ENCODE measurements around the gene FAM161A.
"Not testable (repeated sequence)": the region's sequence is repeated elsewhere in the genome, so short reads cannot be mapped to it uniquely, and the experiment has no call there.

Gene FAM161A

DNA sequence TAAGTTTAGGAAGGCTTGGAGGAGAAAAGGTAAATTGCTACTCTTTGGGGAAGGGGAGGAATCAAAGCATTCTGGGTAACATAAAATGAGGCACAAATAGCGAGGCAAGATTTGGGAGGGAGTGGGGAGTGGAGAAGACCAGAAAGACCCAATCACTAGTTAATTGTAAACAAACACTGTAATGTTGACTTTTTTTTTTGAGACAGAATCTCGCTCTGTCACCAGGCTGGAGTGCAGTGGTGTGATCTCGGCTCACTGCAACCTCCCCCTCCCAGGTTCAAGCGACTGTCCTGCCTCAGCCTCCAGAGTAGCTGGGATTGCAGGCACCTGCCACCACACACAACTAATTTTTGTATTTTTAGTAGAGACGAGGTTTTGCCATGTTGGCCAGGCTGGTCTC is 45.2 kb downstream of the FAM161A start:
- not testable (repeated sequence) for H3K9ac ChIP-seq (ENCODE audit: low read depth in 1 of 2, low read length in 2 of 2); H3K4me1 ChIP-seq (ENCODE audit: control insufficient read depth in 2 of 2, insufficient read depth in 2 of 2, low read length in 2 of 2); H3K27me3 ChIP-seq (ENCODE audit: control insufficient read depth in 2 of 2, insufficient read depth in 2 of 2, low read length in 2 of 2); H3K4me3 ChIP-seq (ENCODE audit: low read length in 2 of 2); H3K27ac ChIP-seq (ENCODE audit: low read depth in 2 of 2, low read length in 2 of 2); H3K9me3 ChIP-seq (ENCODE audit: control insufficient read depth in 2 of 2, low read length in 2 of 2); H3K36me3 ChIP-seq (ENCODE audit: control insufficient read depth in 2 of 2, insufficient read depth in 2 of 2, low read length in 2 of 2)

DNA sequence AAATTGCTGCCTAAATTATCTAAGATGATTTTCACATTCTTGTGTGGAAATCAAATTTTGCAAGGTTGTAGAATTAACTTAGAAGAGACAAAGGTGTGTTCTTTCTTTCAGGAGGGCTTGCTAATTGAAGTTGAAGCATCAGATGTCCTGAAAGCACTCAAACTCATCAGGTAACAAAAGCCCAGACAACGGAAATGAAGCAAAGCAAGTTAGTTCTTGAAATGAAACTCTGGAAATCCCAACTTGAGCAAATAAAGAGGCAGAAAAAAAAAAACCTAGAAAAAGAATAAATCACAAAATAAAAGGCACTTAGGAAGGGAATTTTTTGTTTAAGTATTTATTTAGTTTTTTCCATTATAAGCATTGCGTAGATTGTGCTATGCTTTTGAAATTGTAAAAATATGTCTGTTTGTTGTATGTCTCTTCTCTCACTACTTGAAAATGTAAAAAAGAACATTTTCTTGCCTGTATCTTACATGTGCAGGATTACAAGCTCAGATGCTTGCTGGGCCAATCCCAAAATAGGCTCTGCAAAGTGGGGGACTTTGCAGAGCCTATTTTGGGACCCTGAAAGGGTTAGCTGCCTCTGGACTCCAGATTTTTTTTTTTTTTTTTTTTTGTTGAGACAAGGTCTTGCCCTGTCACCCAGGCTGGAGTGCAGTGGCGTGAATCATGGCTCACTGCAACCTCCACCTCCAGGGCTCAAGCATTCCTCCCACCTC is 46.7 kb downstream of the FAM161A start:
- no peak overlapping the region for H3K4me3 ChIP-seq (ENCODE audit: low read length in 2 of 2)
- no peak overlapping the region for H3K9ac ChIP-seq (ENCODE audit: low read depth in 1 of 2, low read length in 2 of 2)
- H3K27ac ChIP-seq (ENCODE audit: low read depth in 2 of 2, low read length in 2 of 2): no peak overlapping the region
- no peaks in the 10 kb centered on the region for H3K4me1 ChIP-seq (ENCODE audit: control insufficient read depth in 2 of 2, insufficient read depth in 2 of 2, low read length in 2 of 2)
- H3K27me3 ChIP-seq (ENCODE audit: control insufficient read depth in 2 of 2, insufficient read depth in 2 of 2, low read length in 2 of 2): peaks cover 0 to 2% of the 10 kb centered on the region in 2 donors
- H3K9me3 ChIP-seq (ENCODE audit: control insufficient read depth in 2 of 2, low read length in 2 of 2): no peaks in the 10 kb centered on the region
- no peaks in the 10 kb centered on the region for H3K36me3 ChIP-seq (ENCODE audit: control insufficient read depth in 2 of 2, insufficient read depth in 2 of 2, low read length in 2 of 2)

DNA sequence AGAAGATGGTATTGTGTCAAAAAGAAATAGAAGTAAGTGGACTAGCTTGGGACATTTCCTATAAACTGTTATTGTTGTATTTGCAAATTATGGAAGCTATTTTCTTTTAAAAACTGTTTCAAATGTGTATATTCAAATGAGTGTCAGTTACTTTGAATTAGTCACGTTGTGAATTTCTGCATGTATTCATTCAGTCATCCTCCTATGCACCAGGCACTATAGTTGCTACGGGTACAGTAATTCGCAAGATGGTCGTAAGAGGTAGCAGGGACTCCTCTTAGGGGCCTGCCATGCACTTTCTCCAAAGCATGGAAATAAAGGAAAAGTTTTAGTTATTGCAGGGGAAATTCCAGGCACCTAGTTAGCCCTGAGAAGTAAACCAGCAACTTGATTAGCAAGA is 51.3 kb downstream of the FAM161A start:
- H3K4me3 ChIP-seq (ENCODE audit: low read length in 2 of 2): no peak overlapping the region
- no peaks in the 10 kb centered on the region for H3K36me3 ChIP-seq (ENCODE audit: control insufficient read depth in 2 of 2, insufficient read depth in 2 of 2, low read length in 2 of 2)
- H3K9me3 ChIP-seq (ENCODE audit: control insufficient read depth in 2 of 2, low read length in 2 of 2): no peaks in the 10 kb centered on the region
- H3K27ac ChIP-seq (ENCODE audit: low read depth in 2 of 2, low read length in 2 of 2): no peak overlapping the region
- no peak overlapping the region for H3K9ac ChIP-seq (ENCODE audit: low read depth in 1 of 2, low read length in 2 of 2)
- no peaks in the 10 kb centered on the region for H3K4me1 ChIP-seq (ENCODE audit: control insufficient read depth in 2 of 2, insufficient read depth in 2 of 2, low read length in 2 of 2)
- H3K27me3 ChIP-seq (ENCODE audit: control insufficient read depth in 2 of 2, insufficient read depth in 2 of 2, low read length in 2 of 2): no peaks in the 10 kb centered on the region

DNA sequence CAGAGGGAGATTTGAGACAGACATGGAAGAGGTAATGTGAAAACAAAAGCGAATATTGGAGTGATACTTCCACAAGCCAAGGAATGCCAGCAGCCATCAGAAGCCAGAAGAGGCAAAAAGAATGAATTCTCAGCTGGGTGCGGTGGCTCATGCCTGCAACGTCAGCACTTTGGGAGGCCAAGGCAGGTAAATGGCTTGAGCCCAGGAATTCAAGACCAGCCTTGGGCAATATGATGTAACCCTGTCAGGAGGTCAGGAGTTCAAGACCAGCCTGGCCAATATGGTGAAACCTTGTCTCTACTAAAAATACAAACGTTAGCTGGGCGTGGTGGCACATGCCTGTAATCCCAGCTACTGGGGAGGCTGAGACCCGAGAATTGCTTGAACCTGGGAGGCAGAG is 54.8 kb downstream of the FAM161A start:
- H3K27ac ChIP-seq (ENCODE audit: low read depth in 2 of 2, low read length in 2 of 2): no peak overlapping the region
- no peaks in the 10 kb centered on the region for H3K36me3 ChIP-seq (ENCODE audit: control insufficient read depth in 2 of 2, insufficient read depth in 2 of 2, low read length in 2 of 2)
- no peak overlapping the region for H3K9ac ChIP-seq (ENCODE audit: low read depth in 1 of 2, low read length in 2 of 2)
- H3K4me3 ChIP-seq (ENCODE audit: low read length in 2 of 2): no peak overlapping the region
- H3K4me1 ChIP-seq (ENCODE audit: control insufficient read depth in 2 of 2, insufficient read depth in 2 of 2, low read length in 2 of 2): no peaks in the 10 kb centered on the region
- H3K27me3 ChIP-seq (ENCODE audit: control insufficient read depth in 2 of 2, insufficient read depth in 2 of 2, low read length in 2 of 2): no peaks in the 10 kb centered on the region
- no peaks in the 10 kb centered on the region for H3K9me3 ChIP-seq (ENCODE audit: control insufficient read depth in 2 of 2, low read length in 2 of 2)

DNA sequence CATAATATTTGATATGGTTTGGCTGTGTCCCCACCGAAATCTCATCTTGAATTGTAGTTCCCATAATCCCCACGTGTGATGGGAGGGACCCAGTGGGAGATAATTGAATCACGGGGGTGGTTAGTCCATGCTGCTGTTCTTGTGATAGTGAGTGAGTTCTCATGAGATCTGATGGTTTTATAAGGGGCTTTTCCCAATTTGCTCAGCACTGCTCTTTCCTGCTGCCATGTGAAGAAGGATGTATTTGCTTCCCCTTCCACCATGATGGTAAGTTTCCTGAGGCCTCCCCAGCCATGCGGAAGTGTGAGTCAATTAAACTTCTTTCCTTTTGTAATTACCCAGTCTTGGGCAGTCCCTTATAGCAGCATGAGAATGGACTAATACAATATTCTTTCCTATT is 56.4 kb downstream of the FAM161A start:
- H3K9me3 ChIP-seq (ENCODE audit: control insufficient read depth in 2 of 2, low read length in 2 of 2); H3K27me3 ChIP-seq (ENCODE audit: control insufficient read depth in 2 of 2, insufficient read depth in 2 of 2, low read length in 2 of 2); H3K9ac ChIP-seq (ENCODE audit: low read depth in 1 of 2, low read length in 2 of 2); H3K4me1 ChIP-seq (ENCODE audit: control insufficient read depth in 2 of 2, insufficient read depth in 2 of 2, low read length in 2 of 2); H3K4me3 ChIP-seq (ENCODE audit: low read length in 2 of 2); H3K27ac ChIP-seq (ENCODE audit: low read depth in 2 of 2, low read length in 2 of 2); H3K36me3 ChIP-seq (ENCODE audit: control insufficient read depth in 2 of 2, insufficient read depth in 2 of 2, low read length in 2 of 2): not testable (repeated sequence)

DNA sequence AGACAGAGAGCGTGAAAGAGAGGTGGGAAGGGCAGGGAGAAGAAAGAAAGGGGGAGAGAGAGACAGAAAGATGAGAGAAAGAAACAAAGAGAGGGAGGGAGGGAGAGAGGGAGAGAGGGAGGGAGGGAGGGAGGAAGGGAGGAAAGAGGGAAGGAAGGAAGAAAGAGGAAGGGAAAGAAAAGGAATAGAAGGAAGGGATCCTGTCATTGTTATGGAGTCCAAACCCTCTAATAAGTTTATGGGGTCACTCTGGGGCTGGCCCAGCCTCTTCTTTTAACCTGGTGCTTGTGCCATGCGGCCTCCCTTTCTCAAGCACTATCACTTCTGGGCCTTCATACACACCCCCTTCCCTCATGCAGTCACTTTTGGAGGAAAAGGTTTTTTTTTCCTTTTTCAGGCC is 58.5 kb downstream of the FAM161A start:
- Histone ChIP-seq H3K36me3 (ENCODE audit: control insufficient read depth in 2 of 2, insufficient read depth in 2 of 2, low read length in 2 of 2) (no peaks in the 10 kb centered on the region), H3K27ac (ENCODE audit: low read depth in 2 of 2, low read length in 2 of 2) (no peak overlapping the region), H3K9me3 (ENCODE audit: control insufficient read depth in 2 of 2, low read length in 2 of 2) (no peaks in the 10 kb centered on the region), H3K4me1 (ENCODE audit: control insufficient read depth in 2 of 2, insufficient read depth in 2 of 2, low read length in 2 of 2) (no peaks in the 10 kb centered on the region), H3K27me3 (ENCODE audit: control insufficient read depth in 2 of 2, insufficient read depth in 2 of 2, low read length in 2 of 2) (no peaks in the 10 kb centered on the region), H3K9ac (ENCODE audit: low read depth in 1 of 2, low read length in 2 of 2) (no peak overlapping the region), H3K4me3 (ENCODE audit: low read length in 2 of 2) (no peak overlapping the region)

DNA sequence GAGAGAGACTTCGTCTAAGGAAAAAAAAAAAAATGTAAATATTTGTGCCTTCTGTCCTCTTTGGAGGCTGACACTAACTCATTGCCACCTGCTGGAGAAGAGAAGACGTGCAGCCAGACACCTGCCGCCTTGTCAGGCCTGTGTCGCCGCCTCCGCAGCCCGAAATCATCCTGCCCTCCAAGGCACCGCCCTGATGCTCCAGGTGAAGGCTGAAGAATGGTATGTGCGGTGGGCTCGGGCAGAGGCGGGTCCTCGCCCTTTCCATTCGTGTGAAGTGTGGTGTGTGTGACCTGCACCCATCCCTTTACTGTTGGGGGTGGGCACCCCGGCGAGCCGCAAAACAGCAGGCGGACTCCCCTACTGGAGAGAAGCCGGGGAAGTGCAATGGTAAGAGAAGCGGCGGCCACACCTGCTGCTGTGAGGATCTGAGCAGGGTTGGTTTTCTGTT is 60.4 kb downstream of the FAM161A start:
- Histone ChIP-seq H3K36me3 (ENCODE audit: control insufficient read depth in 2 of 2, insufficient read depth in 2 of 2, low read length in 2 of 2) (no peaks in the 10 kb centered on the region), H3K9ac (ENCODE audit: low read depth in 1 of 2, low read length in 2 of 2) (no peak overlapping the region), H3K4me1 (ENCODE audit: control insufficient read depth in 2 of 2, insufficient read depth in 2 of 2, low read length in 2 of 2) (no peaks in the 10 kb centered on the region), H3K9me3 (ENCODE audit: control insufficient read depth in 2 of 2, low read length in 2 of 2) (no peaks in the 10 kb centered on the region), H3K27me3 (ENCODE audit: control insufficient read depth in 2 of 2, insufficient read depth in 2 of 2, low read length in 2 of 2) (no peaks in the 10 kb centered on the region), H3K4me3 (ENCODE audit: low read length in 2 of 2) (no peak overlapping the region), H3K27ac (ENCODE audit: low read depth in 2 of 2, low read length in 2 of 2) (no peak overlapping the region)

DNA sequence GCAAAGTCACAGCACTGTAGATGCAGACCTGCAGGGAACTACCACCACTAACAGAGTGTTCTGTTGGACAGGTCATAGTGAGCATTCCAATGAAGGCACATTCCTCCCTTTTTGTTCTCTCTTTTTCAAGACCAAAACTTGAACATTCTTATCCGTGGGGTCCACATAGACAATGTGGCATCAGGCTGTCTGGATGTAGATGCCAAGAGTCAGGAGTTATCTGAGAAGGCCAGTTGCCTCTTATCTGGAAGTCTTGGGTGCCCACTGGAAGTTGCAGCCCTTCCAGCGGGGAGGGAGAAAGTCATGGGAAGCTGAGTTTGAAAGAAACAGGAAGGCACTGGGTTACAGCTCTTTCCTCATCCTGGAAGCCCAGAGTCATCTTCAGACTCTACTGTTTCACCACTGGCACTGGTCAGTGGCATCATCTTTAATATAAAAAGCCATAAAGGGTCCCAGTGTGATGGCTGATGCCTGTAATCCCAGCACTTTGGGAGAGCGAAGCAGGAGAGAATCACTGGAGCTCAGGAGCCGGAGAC is 61.4 kb downstream of the FAM161A start:
- Histone ChIP-seq H3K9me3 (ENCODE audit: control insufficient read depth in 2 of 2, low read length in 2 of 2) (no peaks in the 10 kb centered on the region), H3K27me3 (ENCODE audit: control insufficient read depth in 2 of 2, insufficient read depth in 2 of 2, low read length in 2 of 2) (no peaks in the 10 kb centered on the region), H3K9ac (ENCODE audit: low read depth in 1 of 2, low read length in 2 of 2) (no peak overlapping the region), H3K27ac (ENCODE audit: low read depth in 2 of 2, low read length in 2 of 2) (no peak overlapping the region), H3K4me1 (ENCODE audit: control insufficient read depth in 2 of 2, insufficient read depth in 2 of 2, low read length in 2 of 2) (no peaks in the 10 kb centered on the region), H3K4me3 (ENCODE audit: low read length in 2 of 2) (no peak overlapping the region), H3K36me3 (ENCODE audit: control insufficient read depth in 2 of 2, insufficient read depth in 2 of 2, low read length in 2 of 2) (no peaks in the 10 kb centered on the region)

DNA sequence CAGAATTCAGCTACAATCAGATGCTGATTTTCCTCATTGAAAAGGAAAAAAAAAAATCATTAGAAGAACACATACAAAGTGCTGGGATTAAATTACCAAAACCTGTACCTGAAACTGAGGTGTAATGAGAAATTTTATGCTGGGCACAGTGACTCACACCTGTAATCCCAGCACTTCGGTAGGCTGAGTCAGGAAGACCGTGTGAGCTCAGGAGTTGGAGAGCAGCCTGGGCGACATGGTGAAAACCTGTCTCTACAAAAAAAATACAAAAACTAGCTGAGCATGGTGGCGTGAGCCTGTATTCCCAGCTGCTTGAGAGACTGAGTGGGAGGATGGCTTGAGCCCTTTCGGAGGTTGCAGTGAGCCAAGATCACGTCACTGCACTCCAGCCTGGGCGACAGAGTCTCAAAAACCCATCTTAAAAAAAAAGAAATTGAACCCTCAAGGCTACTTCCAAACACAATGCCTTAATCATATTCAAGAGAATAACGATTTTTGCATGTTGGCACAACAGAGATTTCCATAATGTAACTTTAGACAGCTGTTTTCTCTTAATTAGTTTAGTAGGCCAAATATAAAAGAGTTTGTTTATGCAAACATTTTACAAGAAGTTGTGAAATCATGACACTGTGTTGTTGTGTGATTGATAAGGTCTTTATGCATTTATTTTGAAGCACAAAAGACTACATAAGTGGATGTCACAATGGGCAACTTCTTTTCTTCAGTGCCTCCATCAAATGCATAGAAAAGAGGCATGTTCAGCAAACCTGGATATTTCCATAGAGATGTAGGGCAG is 63.9 kb downstream of the FAM161A start:
- H3K9ac ChIP-seq (ENCODE audit: low read depth in 1 of 2, low read length in 2 of 2): no peak overlapping the region
- no peaks in the 10 kb centered on the region for H3K27me3 ChIP-seq (ENCODE audit: control insufficient read depth in 2 of 2, insufficient read depth in 2 of 2, low read length in 2 of 2)

DNA sequence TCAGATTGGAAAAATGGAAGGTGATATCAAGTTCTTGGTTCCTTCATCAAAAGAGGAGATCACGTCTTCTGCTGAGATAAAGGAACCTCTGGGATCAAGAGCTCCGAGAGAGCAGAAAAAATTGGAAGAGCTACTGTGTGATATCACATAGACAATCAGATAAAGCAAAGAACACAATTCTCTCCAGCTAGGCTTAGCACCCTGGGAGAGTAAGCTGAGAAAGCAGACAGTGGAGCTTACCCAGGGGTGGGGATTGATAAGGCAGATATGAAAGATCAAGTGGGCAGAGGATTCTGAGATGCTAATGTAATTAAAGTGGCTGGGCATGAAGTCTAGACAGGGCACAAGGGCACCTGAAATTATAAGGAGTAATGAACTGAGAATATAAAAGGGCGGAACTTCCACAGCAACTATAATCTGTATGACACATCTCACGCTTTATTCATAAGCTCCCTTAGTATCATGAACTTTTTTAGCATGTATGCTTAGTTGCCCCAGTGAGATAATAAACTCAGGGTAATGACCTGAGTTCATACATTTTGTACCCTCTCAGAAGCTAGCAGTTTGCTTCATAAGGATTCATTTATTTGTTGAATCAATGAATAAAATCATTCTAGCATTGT is 65.8 kb downstream of the FAM161A start:
- Histone ChIP-seq H3K9me3 (ENCODE audit: control insufficient read depth in 2 of 2, low read length in 2 of 2) (no peaks in the 10 kb centered on the region), H3K4me3 (ENCODE audit: low read length in 2 of 2) (no peak overlapping the region), H3K36me3 (ENCODE audit: control insufficient read depth in 2 of 2, insufficient read depth in 2 of 2, low read length in 2 of 2) (no peaks in the 10 kb centered on the region)

More for the DNA sequence above, 63.9 kb downstream of the FAM161A start:
- no peak overlapping the region for H3K27ac ChIP-seq (ENCODE audit: low read depth in 2 of 2, low read length in 2 of 2)
- no peaks in the 10 kb centered on the region for H3K4me1 ChIP-seq (ENCODE audit: control insufficient read depth in 2 of 2, insufficient read depth in 2 of 2, low read length in 2 of 2)
- no peak overlapping the region for H3K4me3 ChIP-seq (ENCODE audit: low read length in 2 of 2)
- H3K36me3 ChIP-seq (ENCODE audit: control insufficient read depth in 2 of 2, insufficient read depth in 2 of 2, low read length in 2 of 2): no peaks in the 10 kb centered on the region
- H3K9me3 ChIP-seq (ENCODE audit: control insufficient read depth in 2 of 2, low read length in 2 of 2): no peaks in the 10 kb centered on the region

More for the DNA sequence above, 65.8 kb downstream of the FAM161A start:
- Histone ChIP-seq H3K4me1 (ENCODE audit: control insufficient read depth in 2 of 2, insufficient read depth in 2 of 2, low read length in 2 of 2) (no peaks in the 10 kb centered on the region), H3K9ac (ENCODE audit: low read depth in 1 of 2, low read length in 2 of 2) (no peak overlapping the region), H3K27me3 (ENCODE audit: control insufficient read depth in 2 of 2, insufficient read depth in 2 of 2, low read length in 2 of 2) (no peaks in the 10 kb centered on the region), H3K27ac (ENCODE audit: low read depth in 2 of 2, low read length in 2 of 2) (no peak overlapping the region)
